ENCODE measurements around the gene MEGF11.

The MEGF11 gene

GRCh38 chr15:65901836-65902235, 351.7 kb downstream of the MEGF11 start:
- no peak for TF ChIP-seq CTCF (conservative IDR thresholded peaks at IDR 0.05; ENCODE audit: low read depth, low read length)
- H3K4me3 ChIP-seq (ENCODE audit: low read length), result no peak overlapping the region
- no peak for DNase-seq (ENCODE audit: low read depth)

- TF ChIP-seq CTCF (conservative IDR thresholded peaks at IDR 0.05; ENCODE audit: low read depth, low read length), result no peak
- H3K4me3 ChIP-seq (ENCODE audit: low read length), result no peak overlapping the region
- no peak for DNase-seq (ENCODE audit: low read depth)
Observed at GRCh38 chr15:65901336-65901735, 352.2 kb downstream of the MEGF11 start.

- DNase-seq (ENCODE audit: low read depth), result no peak
- no peak for TF ChIP-seq CTCF (conservative IDR thresholded peaks at IDR 0.05; ENCODE audit: low read depth, low read length)
- no peak overlapping the region for H3K4me3 ChIP-seq (ENCODE audit: low read length)
Observed at GRCh38 chr15:65900488-65900887, 353.1 kb downstream of the MEGF11 start.

- DNase-seq (ENCODE audit: low read depth), result no peak
- no peak for TF ChIP-seq CTCF (conservative IDR thresholded peaks at IDR 0.05; ENCODE audit: low read depth, low read length)
- no peak overlapping the region for H3K4me3 ChIP-seq (ENCODE audit: low read length)
Observed at GRCh38 chr15:65896236-65896635, 357.3 kb downstream of the MEGF11 start.

- TF ChIP-seq CTCF (conservative IDR thresholded peaks at IDR 0.05; ENCODE audit: low read depth, low read length), result no peak
- H3K4me3 ChIP-seq (ENCODE audit: low read length), result no peak overlapping the region
- DNase-seq (ENCODE audit: low read depth), result no peak
Observed at GRCh38 chr15:65893060-65893459, 360.5 kb downstream of the MEGF11 start.

- H3K4me3 ChIP-seq (ENCODE audit: low read length), result no peak overlapping the region
- TF ChIP-seq CTCF (conservative IDR thresholded peaks at IDR 0.05; ENCODE audit: low read depth, low read length), result no peak
- no peak for DNase-seq (ENCODE audit: low read depth)
Observed at GRCh38 chr15:65888981-65889380, 364.6 kb downstream of the MEGF11 start.

GRCh38 chr15:65887565-65887964, 366.0 kb downstream of the MEGF11 start:
- H3K4me3 ChIP-seq (ENCODE audit: low read length), result no peak overlapping the region
- TF ChIP-seq CTCF (conservative IDR thresholded peaks at IDR 0.05; ENCODE audit: low read depth, low read length), result no peak
- no peak for DNase-seq (ENCODE audit: low read depth)

Measured in retinal pigment epithelial cell (primary cell).